Hepatocyte (in vitro differentiated cells): Measurements from ENCODE around the gene UGT2B17. TPM values are rescaled to one million over a fixed set of nuclear protein-coding genes. Genes with fewer than 3 reads are reported as not detected.

Experiments
- DNase-seq: peaks from one replicate; pipeline ENCODE4 v3.0.0-alpha.2; 2016; ENCODE audit warnings: low spot score
- H2AFZ ChIP-seq: fragments of 200-600 bp; sonication (generic); 2 replicates; pipeline ENCODE4 v1.6.0; 2016; ENCODE audit warnings: antibody characterized with exemption, mild to moderate bottlenecking
- H3K27ac ChIP-seq: fragments of 200-600 bp; sonication (generic); 2 replicates; pipeline ENCODE4 v1.5.1; 2016; ENCODE audit warnings: mild to moderate bottlenecking
- H3K27me3 ChIP-seq: fragments of 200-600 bp; sonication (generic); 2 replicates; pipeline ENCODE4 v1.6.1; 2016
- H3K36me3 ChIP-seq: fragments of 200-600 bp; sonication (generic); replicated peaks from 2 replicates; pipeline ENCODE4 v1.5.1; 2016; ENCODE audit warnings: low read depth; ENCODE audit not compliant: insufficient read depth
- H3K4me1 ChIP-seq: fragments of 200-600 bp; sonication (generic); 2 replicates; pipeline ENCODE4 v1.5.1; 2016; ENCODE audit warnings: mild to moderate bottlenecking, moderate library complexity; ENCODE audit not compliant: insufficient read depth
- H3K4me2 ChIP-seq: fragments of 200-600 bp; sonication (generic); 2 replicates; pipeline ENCODE4 v1.6.0; 2016
- H3K4me3 ChIP-seq: fragments of 200-600 bp; sonication (generic); 2 replicates; pipeline ENCODE4 v1.5.1; 2016; ENCODE audit warnings: mild to moderate bottlenecking
- H3K79me2 ChIP-seq: fragments of 200-600 bp; sonication (generic); 2 replicates; pipeline ENCODE4 v1.6.0; 2017; ENCODE audit warnings: mild to moderate bottlenecking
- H3K9me2 ChIP-seq: fragments of 200-600 bp; sonication (generic); replicated peaks from 2 replicates; pipeline ENCODE4 v1.6.0; 2017; ENCODE audit warnings: mild to moderate bottlenecking; ENCODE audit not compliant: insufficient read depth
- H3K9me3 ChIP-seq: fragments of 200-600 bp; sonication (generic); 2 replicates; pipeline ENCODE4 v1.5.1; 2016; ENCODE audit warnings: low read depth, mild to moderate bottlenecking
- H4K20me1 ChIP-seq: fragments of 200-600 bp; sonication (generic); 2 replicates; pipeline ENCODE4 v1.6.0; 2016; ENCODE audit warnings: mild to moderate bottlenecking; ENCODE audit not compliant: insufficient read depth, poor library complexity, severe bottlenecking
- EZH2 ChIP-seq: fragments of 200-600 bp; sonication (generic); IDR thresholded peaks from 2 replicates; pipeline ENCODE4 v1.6.1; 2016; ENCODE audit warnings: antibody characterized with exemption, mild to moderate bottlenecking, borderline replicate concordance
- EZH2phosphoT487 ChIP-seq: fragments of 200-600 bp; sonication (generic); IDR thresholded peaks from one replicate; pipeline ENCODE4 v1.6.1; 2018; ENCODE audit warnings: antibody characterized with exemption, mild to moderate bottlenecking, low read depth, moderate library complexity; ENCODE audit not compliant: unreplicated experiment, severe bottlenecking
- WGBS: methylation state at CpG from one replicate; pipeline ENCODE4 v1.1.6; 2016; ENCODE audit warnings: low lambda C conversion rate; ENCODE audit errors: missing lambda C conversion rate; 5-methylcytosine and 5-hydroxymethylcytosine counted together
- polyA plus RNA-seq: library from polyadenylated mRNA; unstranded; fragments of >200 nt; fragmentation: Nextera tagmentation; extraction: Ambion mirVana; gene quantifications from 2 replicates; pipeline ENCODE4 v1.2.1, GENCODE V29; 2016
- total RNA-seq: library from RNA; depleted of rRNA; stranded (reverse); fragments of >200 nt; gene quantifications from 2 replicates; pipeline ENCODE4 v1.2.3, GENCODE V29; 2014
- TF ChIP-seq, protein P1 (sequence below): fragments of 200-600 bp; sonication (generic); IDR thresholded peaks from 2 replicates; pipeline ENCODE4 v1.5.1; 2016; ENCODE audit warnings: antibody characterized with exemption, mild to moderate bottlenecking; ENCODE audit not compliant: poor library complexity

Gene UGT2B17
- total and polyA plus RNA-seq, 2 experiments from 2014 or later = 4.4 to 23.6 TPM

- DNase-seq = peak; percentile 0
- Histone ChIP-seq H3K4me2 (peak overlapping the region; percentile 60), H3K27ac (peak overlapping the region; percentile 3), H3K36me3 (no peaks in the 10 kb centered on the region), H2AFZ (peak overlapping the region; percentile 11), H3K9me2 (no peaks in the 10 kb centered on the region), H3K79me2 (no peaks in the 10 kb centered on the region), H3K27me3 (no peaks in the 10 kb centered on the region), H3K4me3 (no peak overlapping the region), H3K4me1 (peaks cover 6% of the 10 kb centered on the region), H3K9me3 (no peaks in the 10 kb centered on the region), H4K20me1 (no peaks in the 10 kb centered on the region)
- WGBS = 30% methylated on average over 4 of the region's 4 CpGs
- TF ChIP-seq, protein P1, sequence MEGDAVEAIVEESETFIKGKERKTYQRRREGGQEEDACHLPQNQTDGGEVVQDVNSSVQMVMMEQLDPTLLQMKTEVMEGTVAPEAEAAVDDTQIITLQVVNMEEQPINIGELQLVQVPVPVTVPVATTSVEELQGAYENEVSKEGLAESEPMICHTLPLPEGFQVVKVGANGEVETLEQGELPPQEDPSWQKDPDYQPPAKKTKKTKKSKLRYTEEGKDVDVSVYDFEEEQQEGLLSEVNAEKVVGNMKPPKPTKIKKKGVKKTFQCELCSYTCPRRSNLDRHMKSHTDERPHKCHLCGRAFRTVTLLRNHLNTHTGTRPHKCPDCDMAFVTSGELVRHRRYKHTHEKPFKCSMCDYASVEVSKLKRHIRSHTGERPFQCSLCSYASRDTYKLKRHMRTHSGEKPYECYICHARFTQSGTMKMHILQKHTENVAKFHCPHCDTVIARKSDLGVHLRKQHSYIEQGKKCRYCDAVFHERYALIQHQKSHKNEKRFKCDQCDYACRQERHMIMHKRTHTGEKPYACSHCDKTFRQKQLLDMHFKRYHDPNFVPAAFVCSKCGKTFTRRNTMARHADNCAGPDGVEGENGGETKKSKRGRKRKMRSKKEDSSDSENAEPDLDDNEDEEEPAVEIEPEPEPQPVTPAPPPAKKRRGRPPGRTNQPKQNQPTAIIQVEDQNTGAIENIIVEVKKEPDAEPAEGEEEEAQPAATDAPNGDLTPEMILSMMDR = no peak
- TF ChIP-seq EZH2phosphoT487 (no peak), EZH2 (no peak)
Measured at GRCh38 chr4:68499021-68499420, 77.1 kb downstream of the UGT2B17 start.

GRCh38 chr4:68498413-68499007, 77.6 kb downstream of the UGT2B17 start:
- H3K4me2 ChIP-seq = peak overlapping the region; percentile 60
- H3K4me1 ChIP-seq = peaks cover 6% of the 10 kb centered on the region
- no peaks in the 10 kb centered on the region for H3K79me2 ChIP-seq
- peak overlapping the region; percentile 11 for H2AFZ ChIP-seq
- peak overlapping the region; percentile 3 for H3K27ac ChIP-seq
- no peaks in the 10 kb centered on the region for H4K20me1 ChIP-seq
- 12% methylated on average over 5 of the region's 5 CpGs for WGBS
- no peaks in the 10 kb centered on the region for H3K27me3 ChIP-seq
- no peak for TF ChIP-seq EZH2
- TF ChIP-seq, protein P1 = peak; percentile 89
- H3K9me2 ChIP-seq = no peaks in the 10 kb centered on the region
- H3K9me3 ChIP-seq = no peaks in the 10 kb centered on the region
- no peaks in the 10 kb centered on the region for H3K36me3 ChIP-seq
- DNase-seq = peak; percentile 84
- H3K4me3 ChIP-seq = no peak overlapping the region

- 79% methylated on average over 1 of the region's 1 CpG for WGBS
- no peak overlapping the region for H3K27ac ChIP-seq
- no peaks in the 10 kb centered on the region for H3K9me2 ChIP-seq
- no peaks in the 10 kb centered on the region for H4K20me1 ChIP-seq
- no peak overlapping the region for H2AFZ ChIP-seq
- no peak overlapping the region for H3K4me3 ChIP-seq
- H3K9me3 ChIP-seq = no peaks in the 10 kb centered on the region
- peaks cover 6% of the 10 kb centered on the region for H3K4me1 ChIP-seq
- no peak for DNase-seq
- TF ChIP-seq EZH2phosphoT487 (no peak), EZH2 (no peak)
- TF ChIP-seq, protein P1 = no peak
- no peaks in the 10 kb centered on the region for H3K36me3 ChIP-seq
- H3K79me2 ChIP-seq = no peaks in the 10 kb centered on the region
- no peak overlapping the region for H3K4me2 ChIP-seq
- no peaks in the 10 kb centered on the region for H3K27me3 ChIP-seq
Measured at GRCh38 chr4:68494688-68495087, 81.4 kb downstream of the UGT2B17 start.
